Caco-2 (cell line): ENCODE measurements around the gene PCDHGB5. TPM values are rescaled to one million over a fixed set of nuclear protein-coding genes. Genes with fewer than 3 reads are reported as not detected.
"Not testable (repeated sequence)": the region's sequence is repeated elsewhere in the genome, so short reads cannot be mapped to it uniquely, and the experiment has no call there.

Experiments used
- BruUV-seq: library from RNA; stranded (reverse); fragments of 400-500 nt; replicated peaks from 2 replicates; lab custom pipeline; 2021; lab: Mats Ljungman, UMichigan
- CTCF ChIA-PET: fragments of 300-600 bp; sonication (Branson Sonifier 250); formaldehyde crosslinking; loops from one replicate; lab custom pipeline; 2022; ENCODE audit warnings: antibody characterized with exemption; lab: Charles Lee
- POLR2A ChIA-PET: fragments of 300-600 bp; sonication (Branson Sonifier 250); formaldehyde crosslinking; loops from one replicate; lab custom pipeline; 2022; ENCODE audit warnings: antibody characterized with exemption; lab: Charles Lee
- DNase-seq, 2 experiments: peaks; one replicate each; pipeline versions ENCODE4 v3.0.0 to v3.0.0-alpha.2; 2020 to 2022
- H3K27me3 ChIP-seq: replicated peaks from 2 replicates; pipeline ENCODE4 v1.6.0; 2011; ENCODE audit warnings: low read length; ENCODE audit not compliant: control insufficient read depth, insufficient read depth
- H3K36me3 ChIP-seq: 2 replicates; pipeline ENCODE4 v1.5.1; 2011; ENCODE audit warnings: low read length; ENCODE audit not compliant: control insufficient read depth, insufficient read depth
- H3K4me1 ChIP-seq: fragments of 250-450 bp; sonication (Bioruptor Pico); 2 replicates; pipeline ENCODE4 v1.5.1; 2020; ENCODE audit warnings: mild to moderate bottlenecking
- H3K4me3 ChIP-seq: 2 replicates; pipeline ENCODE4 v1.5.1; 2011; ENCODE audit warnings: low read depth, mild to moderate bottlenecking, control low read depth, low read length
- H3K9me3 ChIP-seq: fragments of 250-450 bp; sonication (Bioruptor Pico); 2 replicates; pipeline ENCODE4 v1.5.1; 2020; ENCODE audit warnings: mild to moderate bottlenecking, moderate library complexity
- H3K27ac Mint-ChIP-seq: one replicate; pipeline ENCODE4 v1.8.0; 2022; ENCODE audit warnings: mixed read lengths; ENCODE audit not compliant: unreplicated experiment
- H3K27me3 Mint-ChIP-seq: one replicate; pipeline ENCODE4 v1.8.0; 2022; ENCODE audit warnings: mixed read lengths; ENCODE audit not compliant: insufficient read depth, unreplicated experiment
- H3K36me3 Mint-ChIP-seq: one replicate; pipeline ENCODE4 v1.8.0; 2022; ENCODE audit warnings: mild to moderate bottlenecking, mixed read lengths; ENCODE audit not compliant: insufficient read depth, unreplicated experiment
- H3K4me1 Mint-ChIP-seq: one replicate; pipeline ENCODE4 v1.8.0; 2022; ENCODE audit warnings: low read depth, mixed read lengths; ENCODE audit not compliant: unreplicated experiment
- H3K4me3 Mint-ChIP-seq: one replicate; pipeline ENCODE4 v1.8.0; 2022; ENCODE audit warnings: mild to moderate bottlenecking, moderate library complexity, mixed read lengths; ENCODE audit not compliant: unreplicated experiment
- H3K9me3 Mint-ChIP-seq: one replicate; pipeline ENCODE4 v1.8.0; 2022; ENCODE audit warnings: mixed read lengths; ENCODE audit not compliant: unreplicated experiment
- CTCF ChIP-seq, 2 experiments: fragments of 200-600 bp in 1 of 2; IDR thresholded peaks; 1 replicate in 1 of 2; 2 replicates in 1 of 2; pipeline versions ENCODE4 v1.5.1 to v1.8.0; 2011 to 2022; ENCODE audit warnings: antibody characterized with exemption in 1 of 2, control low read depth in 1 of 2, inconsistent platforms in 1 of 2, low read depth in 1 of 2, low read length in 1 of 2, mild to moderate bottlenecking in 1 of 2, moderate library complexity in 1 of 2; ENCODE audit not compliant: insufficient read depth in 1 of 2, severe bottlenecking in 1 of 2, unreplicated experiment in 1 of 2
- intact Hi-C: fragments of 100-400 bp; cut with micrococcal nuclease; formaldehyde crosslinking; loops from one replicate; pipeline ENCODE4 v1.10.0; 2022; ENCODE audit not compliant: unreplicated experiment
- total RNA-seq: library from RNA; stranded (reverse); gene quantifications from 2 replicates; pipeline ENCODE4 v1.2.3, GENCODE V29; 2022

The PCDHGB5 gene
- total RNA-seq, 1 experiment from 2014 or later: 13.2 TPM

GRCh38 chr5:141430332-141431113 lies 32.8 kb downstream of the PCDHGB5 start, which contains the start of gene PCDHGA12:
PCDHGA12 (plus strand) TSS chr5:141430507; CDS start chr5:141430760, 253 bp downstream.
- Histone ChIP-seq H3K9me3 (peaks cover 6% of the 10 kb centered on the region; the same call in 1 of the 2 replicates), H3K36me3 (no peaks in the 10 kb centered on the region), H3K4me3 (no peak within 1 kb of the TSS), H3K4me1 (no peaks in the 10 kb centered on the region), H3K27me3 (no peaks in the 10 kb centered on the region)
- BruUV-seq: no TSS peak
- no peak for DNase-seq
- Mint-ChIP-seq H3K4me1 (no peaks in the 10 kb centered on the region), H3K9me3 (peaks cover 48% of the 10 kb centered on the region), H3K27ac (no peak within 1 kb of the TSS), H3K4me3 (no peak within 1 kb of the TSS), H3K36me3 (peaks cover 7% of the 10 kb centered on the region), H3K27me3 (no peaks in the 10 kb centered on the region)
- no peak for TF ChIP-seq CTCF (IDR thresholded peaks at IDR 0.05; ENCODE audit: insufficient read depth in 1 of 2, low read depth in 1 of 2, low read length in 1 of 2, severe bottlenecking in 1 of 2, unreplicated experiment in 1 of 2)
- ChIA-PET POLR2A (interaction anchor here (0.7 kb wide), 1 partner anchor 1261 kb away, joined by 3 read pairs; no protein-coding TSS in a partner anchor), CTCF (interaction anchor here (0.6 kb wide), 1 partner anchor 44 kb away, joined by 3 read pairs; no protein-coding TSS in a partner anchor)
- intact Hi-C loops: no loop called here

- CTCF ChIA-PET: no interaction called here
- Mint-ChIP-seq H3K4me1 (no peaks in the 10 kb centered on the region), H3K9me3 (peaks cover 48% of the 10 kb centered on the region), H3K4me3 (no peak overlapping the region), H3K36me3 (peaks cover 7% of the 10 kb centered on the region), H3K27me3 (no peaks in the 10 kb centered on the region), H3K27ac (no peak overlapping the region)
- intact Hi-C loops: no loop called here
- Histone ChIP-seq H3K27me3 (no peaks in the 10 kb centered on the region), H3K4me3 (no peak overlapping the region), H3K4me1 (no peaks in the 10 kb centered on the region), H3K9me3 (peaks cover 6% of the 10 kb centered on the region; the same call in 1 of the 2 replicates), H3K36me3 (no peaks in the 10 kb centered on the region)
- POLR2A ChIA-PET: interaction anchor here (0.7 kb wide), 1 partner anchor 1261 kb away, joined by 3 read pairs; no protein-coding TSS in a partner anchor
- TF ChIP-seq CTCF (IDR thresholded peaks at IDR 0.05; ENCODE audit: insufficient read depth in 1 of 2, low read depth in 1 of 2, low read length in 1 of 2, severe bottlenecking in 1 of 2, unreplicated experiment in 1 of 2): no peak
- no TSS peak for BruUV-seq
- no peak for DNase-seq
These were observed 33.5 kb downstream of the PCDHGB5 start for GRCh38 chr5:141431286-141431685.

GRCh38 chr5:141432308-141432707 lies 34.6 kb downstream of the PCDHGB5 start:
- POLR2A ChIA-PET, H3K27me3 ChIP-seq, DNase-seq, H3K4me3 Mint-ChIP-seq, H3K27me3 Mint-ChIP-seq, H3K27ac Mint-ChIP-seq, CTCF ChIA-PET, H3K4me1 ChIP-seq, H3K9me3 ChIP-seq, intact Hi-C loops, H3K36me3 ChIP-seq, H3K36me3 Mint-ChIP-seq, H3K4me3 ChIP-seq, H3K4me1 Mint-ChIP-seq, BruUV-seq: not testable (repeated sequence)
- H3K9me3 Mint-ChIP-seq: peaks cover 48% of the 10 kb centered on the region

DNA sequence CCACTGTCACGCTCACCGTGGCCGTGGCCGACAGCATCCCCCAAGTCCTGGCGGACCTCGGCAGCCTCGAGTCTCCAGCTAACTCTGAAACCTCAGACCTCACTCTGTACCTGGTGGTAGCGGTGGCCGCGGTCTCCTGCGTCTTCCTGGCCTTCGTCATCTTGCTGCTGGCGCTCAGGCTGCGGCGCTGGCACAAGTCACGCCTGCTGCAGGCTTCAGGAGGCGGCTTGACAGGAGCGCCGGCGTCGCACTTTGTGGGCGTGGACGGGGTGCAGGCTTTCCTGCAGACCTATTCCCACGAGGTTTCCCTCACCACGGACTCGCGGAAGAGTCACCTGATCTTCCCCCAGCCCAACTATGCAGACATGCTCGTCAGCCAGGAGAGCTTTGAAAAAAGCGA lies 35.0 kb downstream of the PCDHGB5 start:
- H3K4me3 ChIP-seq, H3K9me3 ChIP-seq, intact Hi-C loops, BruUV-seq, H3K4me3 Mint-ChIP-seq, POLR2A ChIA-PET, H3K27me3 ChIP-seq, H3K4me1 Mint-ChIP-seq, H3K27ac Mint-ChIP-seq, H3K27me3 Mint-ChIP-seq, H3K36me3 Mint-ChIP-seq, H3K4me1 ChIP-seq, CTCF ChIA-PET, H3K36me3 ChIP-seq, DNase-seq: not testable (repeated sequence)
- peaks cover 48% of the 10 kb centered on the region for H3K9me3 Mint-ChIP-seq
